ENCODE data around the gene CHST11. TPM values are rescaled to one million over a fixed set of nuclear protein-coding genes. Genes with fewer than 3 reads are reported as not detected.

CHST11 gene
- total RNA-seq, 1 donor from 2014 or later, result 11.4 TPM

GRCh38 chr12:104763168-104763805 is 306.5 kb downstream of the CHST11 start:
- Mint-ChIP-seq H3K36me3 (ENCODE audit: insufficient read depth) (peaks cover 1% of the 10 kb centered on the region), H3K4me3 (ENCODE audit: low read depth) (no peak overlapping the region), H3K27me3 (no peaks in the 10 kb centered on the region), H3K4me1 (ENCODE audit: low read depth) (no peaks in the 10 kb centered on the region), H3K27ac (no peak overlapping the region), H3K9me3 (ENCODE audit: low read depth) (no peaks in the 10 kb centered on the region)
- DNase-seq (ENCODE audit: low spot score, unreplicated experiment), result no peak
- no peak for TF ChIP-seq CTCF (IDR thresholded peaks at IDR 0.05; ENCODE audit: unreplicated experiment)

- no peak for DNase-seq (ENCODE audit: low spot score, unreplicated experiment)
- H3K9me3 Mint-ChIP-seq (ENCODE audit: low read depth), result no peaks in the 10 kb centered on the region
- TF ChIP-seq CTCF (IDR thresholded peaks at IDR 0.05; ENCODE audit: unreplicated experiment), result no peak
- H3K36me3 Mint-ChIP-seq (ENCODE audit: insufficient read depth), result no peaks in the 10 kb centered on the region
- H3K27me3 Mint-ChIP-seq, result no peaks in the 10 kb centered on the region
- H3K4me1 Mint-ChIP-seq (ENCODE audit: low read depth), result no peaks in the 10 kb centered on the region
- H3K27ac Mint-ChIP-seq, result no peak overlapping the region
- no peak overlapping the region for H3K4me3 Mint-ChIP-seq (ENCODE audit: low read depth)
Measured at GRCh38 chr12:104764225-104765091, 307.7 kb downstream of the CHST11 start.

- Mint-ChIP-seq H3K4me1 (ENCODE audit: low read depth) (no peaks in the 10 kb centered on the region), H3K4me3 (ENCODE audit: low read depth) (no peak overlapping the region), H3K9me3 (ENCODE audit: low read depth) (peaks cover 5% of the 10 kb centered on the region), H3K27ac (no peak overlapping the region), H3K27me3 (no peaks in the 10 kb centered on the region), H3K36me3 (ENCODE audit: insufficient read depth) (no peaks in the 10 kb centered on the region)
- no peak for DNase-seq (ENCODE audit: low spot score, unreplicated experiment)
- no peak for TF ChIP-seq CTCF (IDR thresholded peaks at IDR 0.05; ENCODE audit: unreplicated experiment)
Measured at GRCh38 chr12:104767261-104767660, 310.5 kb downstream of the CHST11 start.

- DNase-seq (ENCODE audit: low spot score, unreplicated experiment), result no peak
- TF ChIP-seq CTCF (IDR thresholded peaks at IDR 0.05; ENCODE audit: unreplicated experiment), result no peak
- H3K27ac Mint-ChIP-seq, result no peak overlapping the region
- peaks cover 1% of the 10 kb centered on the region for H3K36me3 Mint-ChIP-seq (ENCODE audit: insufficient read depth)
- H3K27me3 Mint-ChIP-seq, result no peaks in the 10 kb centered on the region
- H3K4me3 Mint-ChIP-seq (ENCODE audit: low read depth), result no peak overlapping the region
- no peaks in the 10 kb centered on the region for H3K4me1 Mint-ChIP-seq (ENCODE audit: low read depth)
- peaks cover 10% of the 10 kb centered on the region for H3K9me3 Mint-ChIP-seq (ENCODE audit: low read depth)
Measured at GRCh38 chr12:104768033-104768432, 311.3 kb downstream of the CHST11 start.

GRCh38 chr12:104769144-104769561 is 312.4 kb downstream of the CHST11 start:
- Mint-ChIP-seq H3K9me3 (ENCODE audit: low read depth) (peaks cover 21% of the 10 kb centered on the region), H3K27ac (no peak overlapping the region), H3K27me3 (no peaks in the 10 kb centered on the region), H3K4me3 (ENCODE audit: low read depth) (no peak overlapping the region), H3K36me3 (ENCODE audit: insufficient read depth) (peaks cover 2% of the 10 kb centered on the region), H3K4me1 (ENCODE audit: low read depth) (no peaks in the 10 kb centered on the region)
- no peak for TF ChIP-seq CTCF (IDR thresholded peaks at IDR 0.05; ENCODE audit: unreplicated experiment)
- DNase-seq (ENCODE audit: low spot score, unreplicated experiment), result no peak
